B cell (primary cell): ENCODE results near the gene TRMT2A. TPM values are rescaled to one million over a fixed set of nuclear protein-coding genes. Genes with fewer than 3 reads are reported as not detected.

Experiments used
- ATAC-seq: fragments of 200-7000 bp; cut with Tn5 transposase; one replicate; pipeline ENCODE4 v1.10.0; 2021; ENCODE audit warnings: low read depth, mild to moderate bottlenecking, moderate number of reproducible peaks, moderate library complexity
- CTCF ChIA-PET: fragments of 350-600 bp; sonication (Branson Sonifier 250); formaldehyde crosslinking; loops from one replicate; lab custom pipeline; 2021; ENCODE audit warnings: antibody characterized with exemption, inconsistent platforms; lab: Charles Lee
- POLR2A ChIA-PET: fragments of 350-600 bp; sonication (Branson Sonifier 250); formaldehyde crosslinking; loops from one replicate; lab custom pipeline; 2021; ENCODE audit warnings: antibody characterized with exemption; lab: Charles Lee
- DNase-seq: peaks from one replicate; pipeline ENCODE4 v3.0.0; 2013
- H2AFZ ChIP-seq: 2 replicates; pipeline ENCODE4 v1.6.1; 2012; ENCODE audit warnings: mild to moderate bottlenecking, low read depth, low read length; ENCODE audit not compliant: insufficient read depth, poor library complexity, severe bottlenecking
- H3K27ac ChIP-seq, 2 donors: 1 replicate in 1 of 2; 2 replicates in 1 of 2; pipeline ENCODE4 v1.5.1; 2012 to 2013; ENCODE audit warnings: low read length in 2 of 2, mild to moderate bottlenecking in 2 of 2, moderate library complexity in 1 of 2
- H3K27me3 ChIP-seq, 4 experiments: fragments of 200-600 bp in 1 of 4; sonication (generic) in 1 of 4; replicated peaks in 1 of 4; 1 replicate in 2 of 4; 2 replicates in 2 of 4; pipeline versions ENCODE4 v1.6.1 to v1.7.0; 2013 to 2016; ENCODE audit warnings: low read length in 3 of 4, mild to moderate bottlenecking in 2 of 4, mixed read lengths in 1 of 4, moderate library complexity in 1 of 4; ENCODE audit not compliant: insufficient read depth in 4 of 4, control insufficient read depth in 3 of 4; ENCODE audit errors: control extremely low read depth in 1 of 4
- H3K36me3 ChIP-seq, 2 experiments: replicated peaks in 1 of 2; 1 replicate in 1 of 2; 2 replicates in 1 of 2; pipeline versions ENCODE4 v1.6.1 to v1.7.1; 2013; ENCODE audit warnings: low read length in 1 of 2; ENCODE audit not compliant: insufficient read depth in 2 of 2, control insufficient read depth in 1 of 2; ENCODE audit errors: control extremely low read depth in 1 of 2, extremely low read depth in 1 of 2
- H3K4me1 ChIP-seq, 2 donors: fragments of 200-600 bp in 1 of 2; sonication (generic) in 1 of 2; 1 replicate in 1 of 2; 2 replicates in 1 of 2; pipeline versions ENCODE4 v1.5.1 to v1.6.1; 2013 to 2017; ENCODE audit warnings: low read length in 2 of 2; ENCODE audit not compliant: control insufficient read depth in 2 of 2, insufficient read depth in 2 of 2
- H3K4me2 ChIP-seq: replicated peaks from 2 replicates; pipeline ENCODE3; 2012; ENCODE audit warnings: mild to moderate bottlenecking, low read depth, low read length; ENCODE audit not compliant: poor library complexity, severe bottlenecking
- H3K4me3 ChIP-seq, 5 experiments: fragments of 200-600 bp in 1 of 5; sonication (generic) in 1 of 5; 1 replicate in 3 of 5; 2 replicates in 2 of 5; pipeline versions ENCODE4 v1.5.1 to v1.7.0; 2011 to 2016; ENCODE audit warnings: low read length in 4 of 5, mild to moderate bottlenecking in 4 of 5, low read depth in 2 of 5, control low read depth in 1 of 5, moderate library complexity in 1 of 5; ENCODE audit not compliant: insufficient read depth in 1 of 5; ENCODE audit errors: control extremely low read depth in 1 of 5, extremely low read depth in 1 of 5
- H3K79me2 ChIP-seq: fragments of 200-600 bp; sonication (generic); one replicate; pipeline ENCODE4 v1.6.0; 2016; ENCODE audit warnings: low read length; ENCODE audit not compliant: control insufficient read depth, insufficient read depth
- H3K9ac ChIP-seq: fragments of 200-600 bp; sonication (generic); 2 replicates; pipeline ENCODE4 v1.6.1; 2017; ENCODE audit warnings: mild to moderate bottlenecking, low read length, moderate library complexity
- H3K9me3 ChIP-seq, 3 donors: one replicate each; pipeline versions ENCODE4 v1.6.1 to v1.7.1; 2013; ENCODE audit warnings: low read length in 2 of 3; ENCODE audit not compliant: control insufficient read depth in 2 of 3, insufficient read depth in 1 of 3; ENCODE audit errors: control extremely low read depth in 1 of 3
- H4K20me1 ChIP-seq: 2 replicates; pipeline ENCODE4 v1.6.0; 2012; ENCODE audit warnings: mild to moderate bottlenecking, low read length; ENCODE audit not compliant: insufficient read depth, control insufficient read depth, poor library complexity, severe bottlenecking
- H3K27ac Mint-ChIP-seq: one replicate; pipeline ENCODE4 v1.8.0; 2021; ENCODE audit warnings: mixed read lengths
- H3K27me3 Mint-ChIP-seq: one replicate; pipeline ENCODE4 v1.8.0; 2021; ENCODE audit warnings: mixed read lengths
- H3K4me1 Mint-ChIP-seq: one replicate; pipeline ENCODE4 v1.8.0; 2021; ENCODE audit warnings: mixed read lengths
- H3K4me3 Mint-ChIP-seq: one replicate; pipeline ENCODE4 v1.8.0; 2021; ENCODE audit warnings: mixed read lengths
- H3K9me3 Mint-ChIP-seq: one replicate; pipeline ENCODE4 v1.8.0; 2022; ENCODE audit warnings: mixed read lengths; ENCODE audit not compliant: insufficient read depth
- EZH2 ChIP-seq: IDR thresholded peaks from 2 replicates; pipeline ENCODE4 v1.6.1; 2012; ENCODE audit warnings: borderline replicate concordance, low read depth, mild to moderate bottlenecking, moderate library complexity, low read length; ENCODE audit not compliant: insufficient read depth, poor library complexity, severe bottlenecking
- WGBS: methylation state at CpG from one replicate; pipeline ENCODE4 v1.1.5; 2013; ENCODE audit warnings: missing lambda C conversion rate; ENCODE audit not compliant: insufficient coverage; 5-methylcytosine and 5-hydroxymethylcytosine counted together
- intact Hi-C: fragments of 100-400 bp; cut with micrococcal nuclease; formaldehyde crosslinking; loops from one replicate; pipeline ENCODE4 v1.10.0; 2022
- polyA plus RNA-seq: library from polyadenylated mRNA; depleted of rRNA; stranded (reverse); fragments of >200 nt; gene quantifications from 2 replicates; pipeline ENCODE4 v1.2.3, GENCODE V29; 2012
- total RNA-seq, 2 donors: library from RNA; stranded (reverse); fragments of 120-200 nt in 1 of 2; gene quantifications; 1 replicate in 1 of 2; 2 replicates in 1 of 2; pipeline versions ENCODE4 v1.2.3 to v1.2.4, GENCODE V29; 2013 to 2022
- TF ChIP-seq, protein P1 (sequence below): fragments of 200-600 bp; IDR thresholded peaks from one replicate; pipeline ENCODE4 v1.8.0; 2022; ENCODE audit warnings: antibody characterized with exemption, mild to moderate bottlenecking

Gene TRMT2A
- total and polyA plus RNA-seq, 2 donors (not counting 1 experiment from before 2014, with no cell fraction given): 95.7 to 144 TPM

DNA sequence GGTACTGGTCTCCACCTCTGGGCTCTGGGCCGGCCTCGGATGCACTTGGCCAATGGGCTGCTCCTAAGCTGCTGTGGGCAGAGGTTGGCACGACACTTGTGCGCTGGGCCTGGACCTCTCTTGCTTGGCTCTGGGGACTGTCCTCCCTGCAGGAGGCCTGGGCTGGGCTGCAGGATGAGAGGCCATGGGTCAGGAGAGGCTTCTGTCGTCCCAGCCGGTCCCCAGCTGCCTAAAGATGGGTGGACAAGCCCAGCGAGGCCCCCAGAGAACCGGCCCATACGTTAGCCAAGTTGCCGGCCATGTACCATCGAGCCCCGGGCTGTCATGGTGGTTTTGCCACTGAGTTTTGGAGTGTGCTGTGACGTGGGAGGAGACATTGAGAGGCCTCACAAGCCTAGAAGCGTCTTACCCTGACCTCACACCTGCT is 35.5 kb upstream of the TRMT2A start:
- POLR2A ChIA-PET: no interaction called here
- peaks cover 0 to 25% (median 6%) of the 10 kb centered on the region in 4 experiments for H3K27me3 ChIP-seq
- intact Hi-C loops: no loop called here
- H4K20me1 ChIP-seq: no peaks in the 10 kb centered on the region
- H3K4me3 ChIP-seq: no peak overlapping the region
- Mint-ChIP-seq H3K9me3 (no peaks in the 10 kb centered on the region), H3K27ac (no peak overlapping the region), H3K4me3 (no peak overlapping the region), H3K27me3 (peaks cover 4% of the 10 kb centered on the region), H3K4me1 (peaks cover 2% of the 10 kb centered on the region)
- no peak overlapping the region for H3K9ac ChIP-seq
- CTCF ChIA-PET: interaction anchor here (0.6 kb wide), 1 partner anchor 101 kb away, joined by 3 read pairs; no protein-coding TSS in a partner anchor
- peaks cover 0 to 4% (median 0%) of the 10 kb centered on the region in 3 donors for H3K9me3 ChIP-seq
- H3K79me2 ChIP-seq: no peaks in the 10 kb centered on the region
- H3K4me2 ChIP-seq: no peak overlapping the region
- H2AFZ ChIP-seq: no peak overlapping the region
- no peaks in the 10 kb centered on the region for H3K36me3 ChIP-seq
- no peak for DNase-seq
- H3K4me1 ChIP-seq: peaks cover 0 to 7% of the 10 kb centered on the region in 2 donors
- TF ChIP-seq, protein P1, sequence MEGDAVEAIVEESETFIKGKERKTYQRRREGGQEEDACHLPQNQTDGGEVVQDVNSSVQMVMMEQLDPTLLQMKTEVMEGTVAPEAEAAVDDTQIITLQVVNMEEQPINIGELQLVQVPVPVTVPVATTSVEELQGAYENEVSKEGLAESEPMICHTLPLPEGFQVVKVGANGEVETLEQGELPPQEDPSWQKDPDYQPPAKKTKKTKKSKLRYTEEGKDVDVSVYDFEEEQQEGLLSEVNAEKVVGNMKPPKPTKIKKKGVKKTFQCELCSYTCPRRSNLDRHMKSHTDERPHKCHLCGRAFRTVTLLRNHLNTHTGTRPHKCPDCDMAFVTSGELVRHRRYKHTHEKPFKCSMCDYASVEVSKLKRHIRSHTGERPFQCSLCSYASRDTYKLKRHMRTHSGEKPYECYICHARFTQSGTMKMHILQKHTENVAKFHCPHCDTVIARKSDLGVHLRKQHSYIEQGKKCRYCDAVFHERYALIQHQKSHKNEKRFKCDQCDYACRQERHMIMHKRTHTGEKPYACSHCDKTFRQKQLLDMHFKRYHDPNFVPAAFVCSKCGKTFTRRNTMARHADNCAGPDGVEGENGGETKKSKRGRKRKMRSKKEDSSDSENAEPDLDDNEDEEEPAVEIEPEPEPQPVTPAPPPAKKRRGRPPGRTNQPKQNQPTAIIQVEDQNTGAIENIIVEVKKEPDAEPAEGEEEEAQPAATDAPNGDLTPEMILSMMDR: no peak
- no peak for TF ChIP-seq EZH2
- H3K27ac ChIP-seq: no peak overlapping the region
- 89% methylated on average over 14 of the region's 14 CpGs for WGBS
- no peak for ATAC-seq

DNA sequence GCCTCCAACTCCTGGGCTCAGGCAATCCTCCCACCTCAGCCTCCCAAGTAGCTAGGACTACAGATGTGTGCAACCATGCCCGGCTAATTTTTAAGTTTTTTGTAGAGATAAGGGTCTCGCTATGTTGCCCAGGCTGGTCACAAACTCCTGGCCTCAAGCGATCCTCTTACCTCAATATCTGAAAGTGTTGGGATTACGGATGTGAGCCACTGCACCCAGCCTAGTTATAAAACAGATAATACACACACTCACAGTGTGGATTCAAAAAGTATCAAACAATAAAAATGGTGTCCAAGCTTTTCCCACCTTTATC is 34.2 kb upstream of the TRMT2A start:
- Histone ChIP-seq H4K20me1 (no peaks in the 10 kb centered on the region), H3K9me3 (peaks cover 0 to under 1% (median 0%) of the 10 kb centered on the region in 3 donors), H3K4me1 (peaks cover 0 to 3% of the 10 kb centered on the region in 2 donors), H3K36me3 (no peaks in the 10 kb centered on the region), H3K27ac (no peak overlapping the region), H3K9ac (no peak overlapping the region), H2AFZ (no peak overlapping the region), H3K79me2 (no peaks in the 10 kb centered on the region), H3K4me2 (no peak overlapping the region), H3K4me3 (no peak overlapping the region), H3K27me3 (peaks cover 0 to 14% (median 2%) of the 10 kb centered on the region in 4 experiments)
- intact Hi-C loops: no loop called here
- ATAC-seq (no peak), DNase-seq (no peak)
- H3K4me3 Mint-ChIP-seq: no peak overlapping the region
- POLR2A ChIA-PET: no interaction called here
- peaks cover 4% of the 10 kb centered on the region for H3K4me1 Mint-ChIP-seq
- WGBS: no CpG with 5 or more reads among the region's 4 CpGs
- CTCF ChIA-PET: interaction anchor here (1.0 kb wide), 1 partner anchor 420 kb away, joined by 5 read pairs; no protein-coding TSS in a partner anchor
- no peaks in the 10 kb centered on the region for H3K9me3 Mint-ChIP-seq
- no peaks in the 10 kb centered on the region for H3K27me3 Mint-ChIP-seq
- H3K27ac Mint-ChIP-seq: no peak overlapping the region
- no peak for TF ChIP-seq EZH2
- TF ChIP-seq, protein P1: no peak
